Stimulated activated CD4-positive, alpha-beta T cell treated with anti-CD3 and anti-CD28 coated beads, Interleukin-15, amount 100 ng/mL, for 24 hours (primary cell): ENCODE results near the gene PHLDB1.

Experiments used
- DNase-seq: peaks from one replicate; pipeline ENCODE4 v3.0.0-alpha.2; 2020

PHLDB1 gene

DNA sequence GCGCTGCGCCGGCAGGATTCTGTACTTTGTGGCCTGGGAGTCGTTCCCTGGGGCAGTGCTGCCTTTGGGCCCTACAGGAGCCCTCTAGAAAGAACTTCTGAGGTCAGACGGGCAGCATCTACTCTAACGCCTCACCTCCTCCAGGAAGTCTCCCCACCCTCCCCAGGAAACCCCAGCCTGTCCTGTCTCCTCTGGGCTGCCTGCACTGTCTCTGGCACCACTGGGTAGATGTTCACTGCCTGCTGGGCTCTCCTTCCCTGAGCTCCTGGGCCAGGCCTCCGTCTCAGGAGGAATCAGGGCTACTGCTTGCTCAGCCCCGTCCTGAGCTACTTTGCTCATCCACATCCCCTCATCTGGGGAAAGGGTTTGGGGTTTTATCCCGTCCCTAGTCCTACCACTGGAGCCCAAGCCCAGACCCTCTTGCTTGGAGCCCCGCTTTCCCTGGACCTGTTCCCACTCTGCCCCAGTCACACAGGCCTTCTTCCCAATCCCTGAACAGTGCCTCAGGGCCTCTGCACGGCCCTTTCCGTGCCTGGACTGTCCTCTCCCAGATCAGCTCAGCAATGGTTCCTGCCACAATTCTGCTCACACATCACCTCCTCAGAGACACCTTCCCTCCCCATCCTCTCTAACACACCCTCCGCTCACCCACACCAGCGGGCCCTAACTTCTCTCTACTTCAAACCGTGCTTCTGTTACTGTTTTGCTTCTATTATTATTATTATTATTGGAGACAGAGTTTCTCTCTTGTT lies 83.3 kb downstream of the PHLDB1 start:
- no peak for DNase-seq

DNA sequence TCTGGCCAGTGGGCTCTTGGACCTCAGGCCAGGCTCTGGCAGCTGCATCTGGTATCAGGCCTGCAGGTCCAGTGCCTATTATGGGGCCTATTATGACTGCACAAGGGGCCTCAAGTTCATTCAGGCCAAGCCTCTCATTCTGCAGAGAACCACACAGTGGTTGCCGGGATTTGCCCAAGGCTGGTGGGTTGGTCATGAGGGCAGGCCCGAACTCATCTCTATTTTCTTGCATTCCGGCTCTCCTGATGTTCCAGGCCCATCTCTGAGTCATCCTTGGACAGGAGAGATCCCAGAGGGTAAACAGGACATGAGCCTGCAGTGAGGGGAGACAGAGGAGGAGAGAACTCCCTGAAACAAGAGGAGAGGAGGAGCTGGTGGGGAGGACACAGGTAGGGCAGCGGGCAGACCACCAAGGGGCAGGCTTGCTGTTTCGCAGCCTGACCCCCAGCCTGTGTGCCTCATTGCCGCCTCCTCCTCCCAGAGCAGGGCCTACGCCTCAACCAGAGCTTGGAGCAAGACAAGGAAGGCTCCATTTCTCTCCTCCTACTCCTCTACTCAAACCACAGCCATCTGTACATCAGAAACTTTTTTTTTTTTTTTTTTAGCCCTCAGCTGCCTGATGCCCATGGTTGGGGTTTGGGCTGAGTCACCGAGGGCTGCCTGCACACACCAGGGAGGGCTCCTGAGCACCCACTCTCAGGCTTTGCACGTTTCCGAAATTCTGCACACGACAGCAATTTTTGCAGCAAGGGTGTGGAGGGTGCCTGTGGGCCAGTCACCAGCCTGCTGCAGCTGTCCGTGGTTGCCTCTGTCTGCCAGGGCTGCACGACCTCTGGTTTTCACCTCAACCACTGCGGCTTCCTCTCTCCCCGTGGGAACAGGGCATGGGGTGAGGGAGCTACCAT lies 84.8 kb downstream of the PHLDB1 start:
- peak; percentile 77 for DNase-seq

DNA sequence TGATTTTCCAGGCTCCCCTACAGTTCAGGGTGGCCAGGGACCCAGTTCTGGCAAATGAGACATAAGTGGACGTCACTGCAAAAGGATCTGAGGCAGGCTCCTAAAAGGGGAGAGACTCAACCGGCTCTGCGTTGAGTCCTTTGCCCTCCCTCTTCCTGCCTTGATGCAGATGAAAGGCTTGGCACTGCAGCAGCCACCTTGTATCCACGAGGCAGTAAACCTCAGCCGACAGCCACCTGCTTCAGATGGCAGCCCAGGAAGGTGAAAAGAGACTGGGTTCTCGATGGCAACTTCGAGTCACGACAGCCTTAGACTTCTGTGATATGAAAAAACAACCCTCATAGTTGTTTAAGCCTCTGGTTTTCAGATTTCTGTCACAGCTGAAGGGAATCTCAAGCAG lies 86.8 kb downstream of the PHLDB1 start:
- no peak for DNase-seq

DNA sequence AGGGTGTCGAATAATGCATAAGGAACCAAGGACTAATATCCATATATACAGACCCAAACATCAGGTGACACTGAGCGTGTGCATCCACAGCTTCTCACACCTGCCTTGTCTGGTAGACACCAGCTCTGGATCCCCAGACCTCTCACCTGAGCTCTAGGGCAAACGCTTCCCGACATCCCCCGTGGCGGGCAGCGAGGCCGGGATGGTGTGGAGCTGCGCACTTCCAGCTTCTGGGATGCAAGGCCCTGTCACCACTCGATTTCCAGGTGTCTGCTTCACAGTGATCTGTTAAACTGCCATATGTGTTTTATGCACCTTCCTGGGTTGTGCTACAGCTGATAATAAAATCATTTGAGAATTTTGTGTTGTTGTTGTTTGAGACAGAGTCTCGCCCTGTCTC lies 87.4 kb downstream of the PHLDB1 start:
- DNase-seq: no peak

DNA sequence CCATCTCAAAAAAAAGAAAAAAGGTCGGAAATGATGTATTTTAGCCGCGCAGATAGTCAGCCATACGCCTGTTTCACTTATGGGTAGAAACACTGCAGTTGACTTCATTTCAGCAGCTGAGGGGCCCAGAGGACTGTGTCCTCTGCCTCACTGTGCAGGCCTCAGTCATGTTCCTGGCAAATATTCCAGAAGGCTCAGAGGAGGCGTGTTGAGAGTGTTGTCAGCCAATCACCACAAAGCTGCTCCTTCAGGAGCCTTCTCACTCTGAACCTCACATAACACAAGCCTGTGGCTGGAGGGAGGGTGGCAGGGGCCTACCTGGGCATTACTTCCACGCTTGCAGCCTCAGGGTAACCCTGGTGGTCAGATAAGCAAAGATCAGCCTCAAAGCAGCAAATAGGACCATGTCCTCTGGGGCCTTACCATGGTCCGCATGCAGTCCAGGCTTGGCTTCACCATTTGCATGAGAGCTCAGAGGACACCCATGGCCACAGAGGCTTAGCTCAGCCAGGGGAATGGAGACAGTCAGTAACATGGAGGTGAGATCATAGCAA lies 89.3 kb downstream of the PHLDB1 start:
- no peak for DNase-seq

DNA sequence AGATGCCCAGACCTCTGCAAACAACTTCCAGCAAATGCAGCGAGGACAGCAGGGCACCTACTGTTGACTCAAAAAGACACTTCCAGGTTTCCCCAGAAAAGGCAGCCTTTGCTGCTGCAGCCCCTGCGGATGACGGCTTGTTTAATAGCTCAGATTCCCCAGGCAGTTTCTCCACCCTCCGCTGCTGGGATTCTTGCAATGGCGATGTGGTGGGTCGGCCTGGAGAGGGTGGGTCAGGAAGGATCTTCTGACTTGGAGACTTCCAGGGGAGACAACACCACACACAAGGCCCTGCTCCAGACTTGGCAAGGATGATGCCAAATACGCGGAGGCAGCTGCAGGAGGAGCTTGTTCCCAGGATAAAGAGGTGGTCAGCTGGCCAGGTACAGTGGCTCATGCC lies 89.9 kb downstream of the PHLDB1 start:
- no peak for DNase-seq

DNA sequence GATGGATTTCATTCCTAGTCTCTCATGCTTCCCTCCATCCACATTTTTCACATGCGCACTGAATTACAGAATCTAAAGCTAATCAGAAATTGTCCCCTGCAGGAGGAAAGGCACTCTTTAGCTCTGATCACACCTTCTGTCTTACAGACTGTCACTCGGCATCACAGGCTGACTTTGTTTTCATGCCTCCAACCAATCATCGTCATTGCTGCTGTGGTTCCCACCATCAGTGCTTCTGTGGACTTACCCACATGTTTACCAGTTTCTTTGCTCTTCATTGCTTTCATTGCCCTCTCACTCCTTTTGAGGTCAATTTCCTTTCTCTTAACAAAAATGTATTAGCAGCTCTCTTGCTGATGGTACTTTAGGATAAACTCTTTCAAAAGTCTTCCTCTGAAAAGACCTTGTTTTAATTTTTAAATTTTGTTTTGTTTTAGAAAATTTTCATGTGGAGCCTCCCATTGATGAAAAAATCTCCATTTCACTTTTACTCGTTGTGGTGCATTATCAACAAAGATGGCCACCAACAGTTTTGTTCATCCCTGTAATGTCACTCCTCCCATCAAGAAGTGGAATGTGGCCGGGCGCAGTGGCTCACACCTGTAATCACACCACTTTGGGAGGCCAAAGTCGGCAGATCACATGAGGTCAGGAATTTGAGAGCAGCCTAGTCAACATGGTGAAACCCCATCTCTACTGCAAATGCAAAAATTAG lies 92.2 kb downstream of the PHLDB1 start:
- DNase-seq: no peak

DNA sequence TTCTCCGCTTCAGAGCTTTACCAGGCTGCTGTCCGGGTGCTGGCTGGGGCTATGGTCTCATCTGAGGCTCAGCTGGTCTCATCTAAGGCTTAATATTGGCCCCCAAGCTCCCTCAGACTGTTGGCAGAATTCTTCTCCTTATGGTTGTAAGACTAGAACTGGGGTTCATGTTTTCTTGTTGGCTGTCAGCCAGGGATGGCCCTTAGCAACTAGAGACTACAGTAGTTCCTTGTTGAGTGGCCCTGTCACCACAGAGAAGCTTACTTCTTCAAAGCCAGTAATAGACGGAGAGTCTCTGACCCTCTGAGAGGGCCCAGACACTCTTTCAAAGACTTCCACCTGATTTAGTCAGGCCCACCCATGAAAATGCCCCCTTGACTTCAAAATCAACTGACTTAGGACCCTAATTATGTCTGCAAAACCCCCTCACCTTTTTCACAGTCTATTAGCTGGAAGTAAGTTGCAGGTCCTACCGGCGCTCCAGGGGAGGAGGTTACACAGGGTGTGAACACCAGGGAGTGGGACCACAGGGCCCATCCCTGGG lies 96.2 kb downstream of the PHLDB1 start:
- no peak for DNase-seq

DNA sequence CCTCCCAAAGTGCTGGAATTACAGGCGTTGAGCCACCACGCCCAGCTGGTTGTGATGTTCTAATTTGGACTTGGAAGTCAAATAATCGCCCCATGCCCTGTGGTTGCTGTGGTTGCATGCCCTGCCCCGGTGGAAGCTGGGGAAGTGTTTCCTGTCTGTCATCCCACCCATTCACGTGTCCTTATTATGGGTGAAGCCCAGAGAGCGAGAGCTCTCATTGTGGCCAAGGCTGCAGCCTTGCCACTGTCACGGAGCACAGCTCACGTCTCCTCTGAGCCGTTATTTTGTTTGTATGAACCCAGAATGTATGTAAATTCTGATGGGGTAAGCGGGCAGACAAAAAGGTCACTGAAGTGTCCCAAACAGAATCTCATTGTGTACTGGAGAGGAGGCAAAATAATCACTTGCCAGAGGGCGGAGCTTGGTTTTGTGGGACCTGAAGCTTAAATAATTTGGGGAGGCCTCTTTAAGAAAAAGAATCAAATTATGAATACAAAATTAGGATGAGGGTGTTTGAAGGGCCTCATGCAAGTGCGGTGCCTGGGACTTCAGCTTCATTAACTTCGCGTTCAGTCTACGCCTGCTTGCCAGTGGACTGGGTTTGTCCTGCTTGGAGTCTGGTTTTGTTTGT lies 97.8 kb downstream of the PHLDB1 start:
- peak; percentile 39 for DNase-seq

DNA sequence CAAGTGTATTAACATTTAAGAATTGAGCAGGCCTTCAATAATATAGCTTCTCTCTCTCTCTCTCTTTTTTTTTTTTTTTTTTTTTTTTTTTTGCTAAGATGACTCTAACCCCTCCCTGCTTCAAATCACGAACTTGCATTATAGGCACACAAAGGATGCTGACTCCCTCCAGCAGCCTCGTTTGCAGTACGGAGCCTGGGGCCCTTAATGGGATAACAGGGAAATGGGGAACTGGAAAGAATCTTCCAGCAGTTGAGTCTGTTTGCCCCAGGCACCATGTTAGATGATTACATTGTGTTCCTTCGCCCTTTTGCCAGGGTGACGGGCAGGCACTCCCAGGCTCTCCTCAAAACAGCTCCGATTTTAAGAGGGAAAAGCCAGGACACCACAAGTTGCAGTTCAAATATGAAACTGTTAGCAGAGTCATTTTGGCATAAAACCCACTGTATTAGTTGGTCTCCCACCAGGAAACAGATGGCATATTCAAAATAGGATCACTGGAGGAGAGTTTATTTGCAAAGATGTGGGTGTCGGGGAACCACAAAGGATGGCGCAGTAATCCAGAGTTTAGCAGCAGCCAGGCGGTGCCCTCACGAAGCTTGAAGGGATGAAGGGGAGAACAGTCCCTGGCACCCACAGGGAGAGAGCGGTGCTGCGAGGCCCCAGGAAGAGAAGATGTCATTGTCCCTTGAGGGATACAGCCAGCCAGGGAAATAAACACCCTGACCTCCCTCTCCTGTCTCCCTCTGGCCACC lies 98.6 kb downstream of the PHLDB1 start:
- no peak for DNase-seq

DNA sequence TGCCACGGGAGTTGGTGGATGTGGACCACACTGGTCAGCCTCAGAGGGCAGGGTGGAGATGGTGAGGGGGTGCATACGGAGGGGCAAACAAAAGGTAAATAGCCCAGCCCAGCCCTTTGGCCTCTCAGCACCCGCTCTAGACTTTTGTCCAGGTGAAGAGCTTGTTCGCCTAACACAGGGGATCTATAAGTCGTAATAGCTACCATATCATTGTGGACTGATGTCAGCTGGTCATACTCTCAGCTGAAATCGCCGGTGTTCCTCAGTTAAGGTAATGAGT lies 99.1 kb downstream of the PHLDB1 start:
- no peak for DNase-seq
